Stimulated activated memory B cell treated with anti-CD40 and anti-IgM and Interleukin-4, amounts not matched to agents 10 μg/mL and 1 μg/mL and 100 μg/mL, for 72 hours (primary cell): ENCODE results near the gene GNAI3.

ENCODE experiments used
- ATAC-seq: fragments of 150-1000 bp; cut with Tn5 transposase; 2 replicates; pipeline ENCODE4 v1.10.0; 2021
- H3K27ac Mint-ChIP-seq: one replicate; pipeline ENCODE4 v1.8.0; 2022; ENCODE audit warnings: mild to moderate bottlenecking, mixed read lengths
- H3K27me3 Mint-ChIP-seq: one replicate; pipeline ENCODE4 v1.8.0; 2022; ENCODE audit warnings: mixed read lengths
- H3K36me3 Mint-ChIP-seq: one replicate; pipeline ENCODE4 v1.8.0; 2022; ENCODE audit warnings: mixed read lengths
- H3K4me1 Mint-ChIP-seq: one replicate; pipeline ENCODE4 v1.8.0; 2022; ENCODE audit warnings: mixed read lengths
- H3K4me3 Mint-ChIP-seq: one replicate; pipeline ENCODE4 v1.8.0; 2022; ENCODE audit warnings: mild to moderate bottlenecking, moderate library complexity, mixed read lengths
- H3K9me3 Mint-ChIP-seq: one replicate; pipeline ENCODE4 v1.8.0; 2022; ENCODE audit warnings: mixed read lengths

The GNAI3 gene

DNA sequence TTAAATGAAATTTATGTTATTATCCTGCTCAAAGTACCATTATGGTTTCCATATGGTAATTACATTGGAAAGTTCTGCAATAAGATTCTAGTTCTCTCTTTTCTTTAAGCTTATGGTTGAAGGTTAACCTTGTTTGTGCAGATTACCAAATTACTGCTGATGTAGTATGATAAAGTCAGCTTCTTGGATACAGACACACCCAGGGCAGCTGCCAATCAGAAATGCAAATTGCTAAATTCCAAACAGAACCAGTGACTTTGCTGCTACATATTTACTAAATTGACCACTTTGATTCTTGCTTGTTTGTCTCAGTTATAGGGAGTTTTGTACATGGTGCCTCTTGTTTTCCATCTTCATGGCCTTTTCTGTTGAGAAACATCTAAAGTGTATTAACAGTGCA lies 44.5 kb downstream of the GNAI3 start:
- no peaks in the 10 kb centered on the region for H3K27me3 Mint-ChIP-seq

GRCh38 chr1:109595531-109595930 lies 47.1 kb downstream of the GNAI3 start:
- Mint-ChIP-seq H3K27me3 (no peaks in the 10 kb centered on the region), H3K27ac (no peak overlapping the region), H3K9me3 (no peaks in the 10 kb centered on the region), H3K4me1 (no peaks in the 10 kb centered on the region), H3K36me3 (peaks cover 26% of the 10 kb centered on the region), H3K4me3 (no peak overlapping the region)
- no peak for ATAC-seq

More for the DNA sequence above, 44.5 kb downstream of the GNAI3 start:
- Mint-ChIP-seq H3K4me1 (no peaks in the 10 kb centered on the region), H3K36me3 (peaks cover 46% of the 10 kb centered on the region), H3K27ac (no peak overlapping the region), H3K4me3 (no peak overlapping the region), H3K9me3 (no peaks in the 10 kb centered on the region)
- no peak for ATAC-seq

GRCh38 chr1:109598156-109598555 lies 49.7 kb downstream of the GNAI3 start:
- no peak overlapping the region for H3K4me3 Mint-ChIP-seq
- H3K27me3 Mint-ChIP-seq: no peaks in the 10 kb centered on the region
- no peaks in the 10 kb centered on the region for H3K4me1 Mint-ChIP-seq
- H3K27ac Mint-ChIP-seq: no peak overlapping the region
- H3K36me3 Mint-ChIP-seq: peaks cover 13% of the 10 kb centered on the region
- no peak for ATAC-seq
- H3K9me3 Mint-ChIP-seq: no peaks in the 10 kb centered on the region

DNA sequence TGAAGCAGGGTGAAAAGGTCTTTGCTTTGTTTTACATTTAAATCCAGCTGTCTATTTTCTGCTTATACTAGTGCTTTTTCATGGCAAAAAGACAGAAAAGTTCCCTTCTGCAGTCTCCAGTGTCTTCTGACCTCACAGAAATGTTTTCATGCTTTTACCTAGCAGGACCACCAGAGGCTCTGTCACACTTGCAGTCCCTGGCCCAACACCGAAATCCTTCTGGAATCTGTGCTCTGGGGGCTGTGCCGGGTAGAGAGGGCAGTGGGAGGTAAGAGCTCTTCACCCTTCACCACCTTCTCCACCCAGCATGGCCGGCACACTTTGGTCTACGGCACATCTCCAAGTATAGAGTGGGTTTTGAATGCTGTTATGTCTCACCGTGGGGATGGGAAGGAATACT lies 50.2 kb downstream of the GNAI3 start:
- Mint-ChIP-seq H3K4me1 (no peaks in the 10 kb centered on the region), H3K36me3 (peaks cover 8% of the 10 kb centered on the region), H3K9me3 (no peaks in the 10 kb centered on the region), H3K27ac (no peak overlapping the region), H3K27me3 (no peaks in the 10 kb centered on the region), H3K4me3 (no peak overlapping the region)
- no peak for ATAC-seq

- ATAC-seq: no peak
- H3K27me3 Mint-ChIP-seq: no peaks in the 10 kb centered on the region
- H3K4me1 Mint-ChIP-seq: no peaks in the 10 kb centered on the region
- H3K9me3 Mint-ChIP-seq: no peaks in the 10 kb centered on the region
- no peak overlapping the region for H3K27ac Mint-ChIP-seq
- no peak overlapping the region for H3K4me3 Mint-ChIP-seq
- H3K36me3 Mint-ChIP-seq: peaks cover 7% of the 10 kb centered on the region
These were observed 54.8 kb downstream of the GNAI3 start for GRCh38 chr1:109603229-109603628.

GRCh38 chr1:109605381-109605780 lies 57.0 kb downstream of the GNAI3 start:
- H3K9me3 Mint-ChIP-seq: no peaks in the 10 kb centered on the region
- H3K27me3 Mint-ChIP-seq: no peaks in the 10 kb centered on the region
- H3K27ac Mint-ChIP-seq: no peak overlapping the region
- H3K4me3 Mint-ChIP-seq: no peak overlapping the region
- no peaks in the 10 kb centered on the region for H3K4me1 Mint-ChIP-seq
- H3K36me3 Mint-ChIP-seq: no peaks in the 10 kb centered on the region
- ATAC-seq: no peak

GRCh38 chr1:109609881-109610280 lies 61.5 kb downstream of the GNAI3 start:
- no peak for ATAC-seq
- H3K9me3 Mint-ChIP-seq: no peaks in the 10 kb centered on the region
- no peaks in the 10 kb centered on the region for H3K4me1 Mint-ChIP-seq
- no peaks in the 10 kb centered on the region for H3K36me3 Mint-ChIP-seq
- H3K4me3 Mint-ChIP-seq: no peak overlapping the region
- H3K27ac Mint-ChIP-seq: no peak overlapping the region
- H3K27me3 Mint-ChIP-seq: no peaks in the 10 kb centered on the region

DNA sequence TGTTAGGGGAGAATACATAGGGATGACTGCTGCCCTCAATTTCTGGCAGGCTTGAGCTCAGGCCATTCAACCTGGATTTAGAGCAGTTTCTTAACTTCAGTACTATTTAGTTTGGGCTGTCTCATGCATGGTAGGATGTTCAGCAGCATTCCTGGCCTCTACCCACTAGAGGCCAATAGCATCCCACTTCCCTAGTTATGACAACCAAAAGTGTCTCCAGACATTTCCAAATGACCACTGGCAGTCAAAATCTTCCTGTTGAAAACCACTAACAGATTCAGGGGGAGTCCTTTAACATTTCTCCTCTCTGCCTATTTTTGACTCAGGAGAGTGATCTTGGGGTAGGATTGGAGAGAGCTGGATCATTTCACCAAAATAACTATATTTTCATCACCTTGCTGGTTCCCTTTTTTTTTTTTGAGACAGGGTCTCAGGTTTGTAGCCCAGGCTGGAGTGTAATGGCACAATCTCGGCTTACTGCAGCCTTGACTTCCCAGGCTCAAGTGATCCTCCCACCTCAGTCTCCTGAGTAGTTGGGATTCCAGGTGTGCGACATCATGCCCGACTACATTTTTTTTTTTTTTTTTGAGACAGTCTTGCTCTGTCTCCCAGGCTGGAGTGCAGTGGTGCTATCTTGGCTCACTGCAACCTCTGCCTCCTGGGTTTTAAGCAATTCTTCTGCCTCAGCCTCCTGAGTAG lies 62.3 kb downstream of the GNAI3 start:
- no peak overlapping the region for H3K27ac Mint-ChIP-seq
- ATAC-seq: no peak
- no peaks in the 10 kb centered on the region for H3K9me3 Mint-ChIP-seq
- H3K4me3 Mint-ChIP-seq: no peak overlapping the region
- H3K36me3 Mint-ChIP-seq: no peaks in the 10 kb centered on the region
- H3K4me1 Mint-ChIP-seq: peaks cover 2% of the 10 kb centered on the region
- H3K27me3 Mint-ChIP-seq: no peaks in the 10 kb centered on the region

DNA sequence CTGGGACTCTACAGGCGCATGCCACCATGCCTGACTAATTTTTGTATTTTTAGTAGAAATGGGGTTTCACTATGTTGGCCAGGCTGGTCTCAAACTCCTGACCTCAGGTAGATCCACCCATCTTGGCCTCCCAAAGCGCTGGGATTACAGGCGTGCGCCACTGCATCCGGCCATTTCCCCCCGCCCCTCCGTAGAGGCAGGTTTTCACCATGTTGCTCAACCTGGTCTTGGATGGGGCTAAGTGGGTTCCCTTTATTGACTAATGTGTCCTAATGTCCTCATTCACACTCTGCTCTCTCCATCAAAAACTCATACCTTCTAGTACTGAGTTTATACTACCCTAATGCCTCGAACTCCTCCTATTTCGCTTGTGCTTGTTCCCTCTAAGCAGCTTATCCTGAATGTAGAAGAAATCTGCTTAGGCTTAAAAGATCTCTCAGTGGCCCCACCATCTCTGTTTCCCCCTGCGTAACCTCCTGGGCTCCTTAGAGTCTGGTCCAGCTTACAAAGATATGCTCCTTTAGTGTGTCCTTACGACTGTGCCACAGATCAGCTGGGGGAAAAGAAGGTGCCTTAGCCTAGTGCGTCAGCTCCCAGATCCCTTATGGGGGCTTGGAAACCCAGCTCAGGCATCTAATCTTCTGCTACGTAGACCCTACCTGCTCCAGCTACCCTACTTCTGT lies 63.0 kb downstream of the GNAI3 start:
- Mint-ChIP-seq H3K36me3 (no peaks in the 10 kb centered on the region), H3K4me1 (peaks cover 9% of the 10 kb centered on the region), H3K27me3 (no peaks in the 10 kb centered on the region), H3K27ac (no peak overlapping the region), H3K9me3 (no peaks in the 10 kb centered on the region), H3K4me3 (no peak overlapping the region)
- ATAC-seq: no peak

DNA sequence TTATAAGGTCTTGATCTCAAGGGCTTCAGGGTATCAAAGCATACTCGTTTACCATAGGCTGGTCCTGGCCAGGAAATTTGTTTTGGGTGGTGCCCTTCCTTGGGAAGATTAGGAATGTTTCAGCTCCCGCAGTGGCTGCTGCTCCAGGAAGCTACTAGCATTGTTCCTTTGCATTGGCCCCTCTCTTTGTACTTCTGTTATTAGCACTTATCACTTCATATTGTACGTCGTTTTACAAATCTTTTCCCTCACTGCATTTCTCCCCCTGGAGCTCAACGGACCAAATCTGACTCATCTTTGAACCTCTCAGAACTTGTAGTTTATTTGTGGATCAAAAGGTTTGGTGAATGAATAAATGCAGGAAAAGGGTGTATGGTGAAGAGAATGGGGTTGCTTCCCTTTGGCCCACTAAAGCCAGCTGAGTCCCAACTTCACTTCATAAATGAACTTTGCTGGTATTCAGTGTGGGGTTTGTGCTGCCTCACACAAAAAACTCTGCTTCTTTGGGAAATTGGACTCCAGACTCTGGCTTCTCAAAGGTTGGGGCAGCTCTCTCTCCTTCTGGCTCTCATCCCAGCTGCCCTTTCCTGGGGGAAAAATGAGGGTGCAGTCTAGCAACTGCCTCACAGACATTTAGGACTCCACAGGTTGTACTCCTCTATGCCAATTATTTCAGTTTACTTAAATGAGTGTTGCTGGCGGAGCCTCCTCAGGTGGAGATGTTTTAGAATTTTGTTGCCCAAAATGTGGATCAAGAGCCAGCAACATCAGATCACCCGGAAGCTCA lies 65.1 kb downstream of the GNAI3 start:
- H3K27me3 Mint-ChIP-seq: no peaks in the 10 kb centered on the region
- no peak for ATAC-seq
- H3K4me3 Mint-ChIP-seq: no peak overlapping the region
- H3K9me3 Mint-ChIP-seq: no peaks in the 10 kb centered on the region
- no peaks in the 10 kb centered on the region for H3K36me3 Mint-ChIP-seq
- peaks cover 24% of the 10 kb centered on the region for H3K4me1 Mint-ChIP-seq
- H3K27ac Mint-ChIP-seq: no peak overlapping the region

DNA sequence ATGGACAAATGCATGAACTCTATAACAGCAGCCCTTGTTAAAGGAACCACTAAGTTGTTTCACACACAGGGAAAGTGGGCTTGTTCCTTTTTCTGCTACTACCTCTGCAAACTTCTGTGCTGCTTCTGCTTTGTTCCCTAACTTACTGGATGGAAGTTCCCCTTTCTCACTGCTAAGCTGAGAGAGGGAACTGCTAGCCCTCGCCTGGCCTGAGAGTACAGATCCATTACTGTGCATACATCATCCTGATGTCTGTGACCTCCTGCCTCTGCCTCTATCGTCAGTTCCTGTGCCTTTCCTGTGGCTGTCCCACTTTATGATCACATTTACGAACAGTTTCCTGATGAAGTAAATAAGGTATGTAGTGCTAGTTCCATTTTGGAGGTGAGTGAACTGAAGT lies 67.5 kb downstream of the GNAI3 start:
- H3K4me1 Mint-ChIP-seq: peaks cover 47% of the 10 kb centered on the region
- no peaks in the 10 kb centered on the region for H3K9me3 Mint-ChIP-seq
- H3K4me3 Mint-ChIP-seq: no peak overlapping the region
- H3K27me3 Mint-ChIP-seq: no peaks in the 10 kb centered on the region
- no peaks in the 10 kb centered on the region for H3K36me3 Mint-ChIP-seq
- peak overlapping the region; percentile 4 for H3K27ac Mint-ChIP-seq
- ATAC-seq: peak; percentile 76

GRCh38 chr1:109616391-109616790 lies 68.0 kb downstream of the GNAI3 start:
- Mint-ChIP-seq H3K4me3 (no peak overlapping the region), H3K9me3 (no peaks in the 10 kb centered on the region), H3K27me3 (no peaks in the 10 kb centered on the region), H3K36me3 (no peaks in the 10 kb centered on the region), H3K27ac (peak overlapping the region; percentile 4), H3K4me1 (peaks cover 52% of the 10 kb centered on the region)
- ATAC-seq: no peak

- H3K27me3 Mint-ChIP-seq: no peaks in the 10 kb centered on the region
- peaks cover 61% of the 10 kb centered on the region for H3K4me1 Mint-ChIP-seq
- H3K27ac Mint-ChIP-seq: peak overlapping the region; percentile 4
- H3K36me3 Mint-ChIP-seq: no peaks in the 10 kb centered on the region
- H3K4me3 Mint-ChIP-seq: no peak overlapping the region
- no peaks in the 10 kb centered on the region for H3K9me3 Mint-ChIP-seq
- ATAC-seq: no peak
These were observed 68.9 kb downstream of the GNAI3 start for GRCh38 chr1:109617291-109617801.

GRCh38 chr1:109618661-109619575 lies 70.5 kb downstream of the GNAI3 start:
- no peak for ATAC-seq
- Mint-ChIP-seq H3K9me3 (no peaks in the 10 kb centered on the region), H3K4me1 (peaks cover 77% of the 10 kb centered on the region), H3K27ac (peak overlapping the region; percentile 89), H3K27me3 (no peaks in the 10 kb centered on the region), H3K4me3 (peak overlapping the region; percentile 96), H3K36me3 (no peaks in the 10 kb centered on the region)
